ENCODE measurements around the gene FAM167B.
A peak's percentile ranks its signal among the peaks of the same experiment; 100 is the strongest.

Gene FAM167B

GRCh38 chr1:32215629-32216480 is 31.2 kb upstream of the FAM167B start:
- Mint-ChIP-seq H3K27ac (peak overlapping the region; percentile 74), H3K27me3 (no peaks in the 10 kb centered on the region), H3K36me3 (peaks cover 23% of the 10 kb centered on the region), H3K9me3 (no peaks in the 10 kb centered on the region), H3K4me1 (peaks cover 36% of the 10 kb centered on the region), H3K4me3 (no peak overlapping the region)
- CTCF ChIA-PET: interaction anchor here (0.7 to 4.1 kb wide), 52 partner anchors 9 to 200 kb away, joined by 3 to 61 read pairs (median 5); partner anchors contain the start of genes BSDC1, CCDC28B, FAM167B and FAM229A
- DNase-seq: peak; percentile 79

GRCh38 chr1:32216566-32216965 is 30.5 kb upstream of the FAM167B start:
- Mint-ChIP-seq H3K27me3 (no peaks in the 10 kb centered on the region), H3K27ac (peak overlapping the region; percentile 74), H3K9me3 (no peaks in the 10 kb centered on the region), H3K36me3 (peaks cover 23% of the 10 kb centered on the region), H3K4me3 (no peak overlapping the region), H3K4me1 (peaks cover 44% of the 10 kb centered on the region)
- CTCF ChIA-PET: interaction anchor here (0.7 to 4.1 kb wide), 34 partner anchors 10 to 199 kb away, joined by 3 to 61 read pairs (median 8); partner anchors contain the start of genes BSDC1, CCDC28B, FAM167B and HDAC1
- no peak for DNase-seq

GRCh38 chr1:32219022-32219421 is 28.0 kb upstream of the FAM167B start:
- Mint-ChIP-seq H3K27ac (peak overlapping the region; percentile 14), H3K4me1 (peaks cover 62% of the 10 kb centered on the region), H3K27me3 (no peaks in the 10 kb centered on the region), H3K9me3 (no peaks in the 10 kb centered on the region), H3K36me3 (peaks cover 27% of the 10 kb centered on the region), H3K4me3 (no peak overlapping the region)
- CTCF ChIA-PET: interaction anchor here (0.8 to 2.1 kb wide), 6 partner anchors 22 to 182 kb away, joined by 3 to 7 read pairs (median 3); no protein-coding TSS in a partner anchor
- DNase-seq: no peak

- H3K36me3 Mint-ChIP-seq: peaks cover 34% of the 10 kb centered on the region
- H3K27me3 Mint-ChIP-seq: no peaks in the 10 kb centered on the region
- CTCF ChIA-PET: interaction anchor here (0.8 to 2.1 kb wide), 6 partner anchors 27 to 192 kb away, joined by 3 to 7 read pairs (median 4); partner anchors contain the start of gene HDAC1
- no peaks in the 10 kb centered on the region for H3K9me3 Mint-ChIP-seq
- H3K27ac Mint-ChIP-seq: peak overlapping the region; percentile 24
- DNase-seq: no peak
- H3K4me3 Mint-ChIP-seq: peak overlapping the region; percentile 97
- H3K4me1 Mint-ChIP-seq: peaks cover 65% of the 10 kb centered on the region
Observed at GRCh38 chr1:32220746-32221580, 26.1 kb upstream of the FAM167B start.

- peak overlapping the region; percentile 97 for H3K4me3 Mint-ChIP-seq
- peaks cover 62% of the 10 kb centered on the region for H3K4me1 Mint-ChIP-seq
- peak overlapping the region; percentile 96 for H3K27ac Mint-ChIP-seq
- H3K36me3 Mint-ChIP-seq: peaks cover 34% of the 10 kb centered on the region
- CTCF ChIA-PET: interaction anchor here (0.9 to 2.7 kb wide), 2 partner anchors 27 to 70 kb away, joined by 3 to 19 read pairs; partner anchors contain the start of gene HDAC1
- no peaks in the 10 kb centered on the region for H3K27me3 Mint-ChIP-seq
- DNase-seq: no peak
- H3K9me3 Mint-ChIP-seq: no peaks in the 10 kb centered on the region
Observed at GRCh38 chr1:32221581-32221979, 25.4 kb upstream of the FAM167B start.

DNA sequence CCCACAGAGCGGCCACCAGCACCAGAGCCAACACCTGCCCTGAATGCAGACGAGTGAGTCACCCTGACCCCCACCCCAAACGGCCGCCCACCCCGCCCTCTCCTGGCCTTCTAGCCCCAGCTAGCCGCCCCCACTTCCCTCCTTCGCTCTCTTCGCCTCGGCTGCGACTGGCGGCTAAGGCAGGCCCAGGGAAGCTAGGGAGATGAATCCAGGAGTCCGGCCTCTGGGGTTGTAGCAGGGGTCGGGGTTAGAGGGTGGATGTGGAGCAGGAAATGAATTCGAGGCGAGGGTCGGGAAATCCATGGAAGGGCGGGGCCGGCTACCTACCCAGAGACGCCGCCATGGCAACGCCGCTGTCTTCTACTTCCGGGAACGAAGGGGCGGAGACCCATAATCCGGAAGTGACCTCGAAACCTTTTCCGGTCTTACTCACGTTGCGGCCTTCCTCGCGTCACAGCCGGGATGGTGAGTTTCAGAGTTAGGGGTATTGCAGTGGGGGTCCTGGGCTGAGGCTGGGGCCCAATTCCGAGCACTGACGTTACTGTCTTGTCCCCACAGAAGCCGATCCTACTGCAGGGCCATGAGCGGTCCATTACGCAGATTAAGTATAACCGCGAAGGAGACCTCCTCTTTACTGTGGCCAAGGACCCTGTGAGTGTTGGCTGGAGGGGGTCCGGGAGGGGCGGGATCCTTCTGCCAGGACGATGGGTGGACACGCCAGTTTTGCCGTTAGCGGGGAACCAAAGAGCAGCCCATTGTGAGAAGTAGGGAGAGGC is 24.9 kb upstream of the FAM167B start, which contains the start of the genes EIF3I and TMEM234:
TSS of gene EIF3I (plus strand) at position 428 of the 776 bp plus-strand sequence. CDS start at position 463, 35 bp downstream.
TSS of gene TMEM234 (minus strand) at position 374 of the 776 bp plus-strand sequence. CDS start at position 343, 31 bp downstream.
- Mint-ChIP-seq H3K4me1 (peaks cover 57% of the 10 kb centered on the region), H3K9me3 (no peaks in the 10 kb centered on the region), H3K27ac (peak within 1 kb of the TSS; percentile 96), H3K36me3 (peaks cover 29% of the 10 kb centered on the region), H3K27me3 (no peaks in the 10 kb centered on the region), H3K4me3 (peak within 1 kb of the TSS; percentile 97)
- CTCF ChIA-PET: interaction anchor here (2.7 kb wide), 1 partner anchor 27 kb away, joined by 19 read pairs; no protein-coding TSS in a partner anchor
- peak; percentile 96 for DNase-seq

DNA sequence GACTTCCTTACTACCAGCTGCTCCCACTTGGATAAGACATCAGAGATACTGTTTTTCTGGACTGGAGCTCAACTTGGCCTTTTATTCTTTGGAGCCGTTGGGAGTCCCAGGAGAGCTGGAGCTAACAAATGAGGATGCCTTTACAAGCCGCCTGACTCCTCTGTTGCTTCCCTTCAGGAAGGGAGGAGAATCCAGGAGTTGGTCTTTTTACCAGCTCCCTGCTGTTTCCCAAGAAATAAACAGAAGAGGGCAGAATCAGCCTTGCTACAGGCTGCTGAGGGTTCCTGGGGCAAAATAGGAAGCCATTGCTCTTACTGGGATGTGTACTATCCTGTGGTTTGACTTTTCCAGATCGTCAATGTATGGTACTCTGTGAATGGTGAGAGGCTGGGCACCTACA is 23.3 kb upstream of the FAM167B start:
- CTCF ChIA-PET: interaction anchor here (0.6 to 2.7 kb wide), 4 partner anchors 18 to 195 kb away, joined by 3 to 19 read pairs (median 3); partner anchors contain the start of gene IQCC
- peak overlapping the region; percentile 97 for H3K4me3 Mint-ChIP-seq
- DNase-seq: no peak
- H3K9me3 Mint-ChIP-seq: no peaks in the 10 kb centered on the region
- H3K36me3 Mint-ChIP-seq: peaks cover 37% of the 10 kb centered on the region
- H3K27ac Mint-ChIP-seq: peak overlapping the region; percentile 83
- no peaks in the 10 kb centered on the region for H3K27me3 Mint-ChIP-seq
- H3K4me1 Mint-ChIP-seq: peaks cover 55% of the 10 kb centered on the region

GRCh38 chr1:32224285-32224684 is 22.7 kb upstream of the FAM167B start:
- Mint-ChIP-seq H3K27me3 (no peaks in the 10 kb centered on the region), H3K27ac (peak overlapping the region; percentile 16), H3K36me3 (peaks cover 41% of the 10 kb centered on the region), H3K9me3 (no peaks in the 10 kb centered on the region), H3K4me1 (peaks cover 55% of the 10 kb centered on the region), H3K4me3 (peak overlapping the region; percentile 42)
- CTCF ChIA-PET: interaction anchor here (1.2 to 2.7 kb wide), 2 partner anchors 25 to 176 kb away, joined by 3 to 19 read pairs; no protein-coding TSS in a partner anchor
- no peak for DNase-seq

GRCh38 chr1:32228771-32229170 is 18.3 kb upstream of the FAM167B start:
- Mint-ChIP-seq H3K4me1 (peaks cover 20% of the 10 kb centered on the region), H3K27ac (no peak overlapping the region), H3K27me3 (no peaks in the 10 kb centered on the region), H3K4me3 (no peak overlapping the region), H3K36me3 (peaks cover 45% of the 10 kb centered on the region), H3K9me3 (no peaks in the 10 kb centered on the region)
- CTCF ChIA-PET: interaction anchor here (0.8 to 4.3 kb wide), 4 partner anchors 12 to 147 kb away, joined by 3 to 20 read pairs (median 10); no protein-coding TSS in a partner anchor
- DNase-seq: no peak

- no peak for DNase-seq
- H3K27me3 Mint-ChIP-seq: no peaks in the 10 kb centered on the region
- no peaks in the 10 kb centered on the region for H3K9me3 Mint-ChIP-seq
- H3K4me1 Mint-ChIP-seq: peaks cover 5% of the 10 kb centered on the region
- CTCF ChIA-PET: interaction anchor here (1.4 kb wide), 1 partner anchor 16 kb away, joined by 4 read pairs; no protein-coding TSS in a partner anchor
- H3K4me3 Mint-ChIP-seq: no peak overlapping the region
- H3K36me3 Mint-ChIP-seq: peaks cover 29% of the 10 kb centered on the region
- H3K27ac Mint-ChIP-seq: no peak overlapping the region
Observed at GRCh38 chr1:32231843-32232432, 15.1 kb upstream of the FAM167B start.

DNA sequence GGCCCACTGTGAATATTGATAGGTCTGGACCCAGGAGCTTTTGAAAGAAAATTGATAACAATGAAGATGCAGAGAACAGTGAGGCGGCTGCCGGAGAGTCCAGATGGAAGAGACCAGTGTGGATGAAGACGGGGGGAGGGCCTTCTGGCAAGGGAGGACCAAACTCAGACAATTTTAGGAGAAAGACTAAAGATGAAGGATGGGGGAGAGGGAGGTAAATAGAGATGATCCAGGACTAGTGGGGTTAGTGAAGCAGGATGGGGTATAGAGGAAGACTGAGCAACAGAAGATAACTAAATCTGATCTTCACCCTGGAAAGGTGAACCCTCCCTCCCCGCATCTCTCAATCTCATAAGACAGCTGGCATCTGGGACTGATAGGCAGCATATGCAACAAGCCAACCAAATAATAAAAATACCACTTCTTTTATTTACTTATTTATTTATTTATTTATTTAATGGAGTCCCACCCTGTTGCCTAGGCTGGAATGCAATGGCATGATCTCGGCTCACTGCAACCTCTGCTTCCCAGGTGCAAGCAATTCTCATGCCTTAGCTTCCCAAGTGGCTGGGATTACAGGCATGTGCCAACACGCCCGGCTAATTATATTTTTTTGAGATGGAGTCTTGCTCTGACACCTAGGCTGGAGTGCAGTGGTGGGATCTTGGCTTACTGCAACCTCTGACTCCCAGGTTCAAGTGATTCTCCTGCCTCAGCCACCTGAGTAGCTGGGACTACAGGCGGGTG is 14.3 kb upstream of the FAM167B start:
- DNase-seq: no peak
- Mint-ChIP-seq H3K27me3 (no peaks in the 10 kb centered on the region), H3K4me1 (peaks cover under 1% of the 10 kb centered on the region), H3K4me3 (no peak overlapping the region), H3K27ac (no peak overlapping the region), H3K9me3 (no peaks in the 10 kb centered on the region), H3K36me3 (peaks cover 24% of the 10 kb centered on the region)
- CTCF ChIA-PET: interaction anchor here (1.4 kb wide), 1 partner anchor 16 kb away, joined by 4 read pairs; no protein-coding TSS in a partner anchor

GRCh38 chr1:32234792-32235191 is 12.2 kb upstream of the FAM167B start:
- Mint-ChIP-seq H3K4me1 (peaks cover 4% of the 10 kb centered on the region), H3K4me3 (no peak overlapping the region), H3K27ac (no peak overlapping the region), H3K9me3 (no peaks in the 10 kb centered on the region), H3K27me3 (peaks cover 8% of the 10 kb centered on the region), H3K36me3 (peaks cover 7% of the 10 kb centered on the region)
- no peak for DNase-seq
- CTCF ChIA-PET: interaction anchor here (1.0 to 1.2 kb wide), 2 partner anchors 19 to 24 kb away, joined by 3 to 4 read pairs; no protein-coding TSS in a partner anchor

Measured in activated naive CD4-positive, alpha-beta T cell treated with anti-CD3 and anti-CD28 coated beads, Interleukin-2, amount 10 ng/mL, durations not matched to agents 7 days and 5 days (primary cell).